PC-9 (cell line): ENCODE data around the gene MSI2.

Experiments used
- CTCF ChIP-seq: fragments of 200-600 bp; sonication (generic); conservative IDR thresholded peaks from 2 replicates; pipeline ENCODE4 v1.6.1; 2017; ENCODE audit warnings: mixed run types, antibody characterized with exemption, mild to moderate bottlenecking, moderate library complexity
- EZH2 ChIP-seq: fragments of 200-600 bp; sonication (generic); IDR thresholded peaks from 2 replicates; pipeline ENCODE4 v1.8.0; 2017; ENCODE audit warnings: antibody characterized with exemption, low read depth

GRCh38 chr17:57706761-57707160 is 450.4 kb downstream of the MSI2 start:
- TF ChIP-seq CTCF = no peak
- no peak for TF ChIP-seq EZH2
